Osteocyte (in vitro differentiated cells): ENCODE results near the gene XYLB. TPM values are rescaled to one million over a fixed set of nuclear protein-coding genes. Genes with fewer than 3 reads are reported as not detected.
"Not testable (repeated sequence)": the region's sequence is repeated elsewhere in the genome, so short reads cannot be mapped to it uniquely, and the experiment has no call there.

Source experiments
- DNase-seq: peaks from one replicate; pipeline ENCODE4 v3.0.0; 2021; ENCODE audit warnings: mixed read lengths; ENCODE audit not compliant: unreplicated experiment; ENCODE audit errors: extremely low spot score
- H3K27ac Mint-ChIP-seq: one replicate; pipeline ENCODE4 v1.8.0; 2021; ENCODE audit warnings: mild to moderate bottlenecking, mixed read lengths; ENCODE audit not compliant: unreplicated experiment
- H3K27me3 Mint-ChIP-seq: one replicate; pipeline ENCODE4 v1.8.0; 2021; ENCODE audit warnings: mixed read lengths; ENCODE audit not compliant: unreplicated experiment
- H3K36me3 Mint-ChIP-seq: one replicate; pipeline ENCODE4 v1.8.0; 2021; ENCODE audit warnings: mixed read lengths; ENCODE audit not compliant: unreplicated experiment
- H3K4me1 Mint-ChIP-seq: one replicate; pipeline ENCODE4 v1.8.0; 2021; ENCODE audit warnings: mixed read lengths; ENCODE audit not compliant: unreplicated experiment
- H3K4me3 Mint-ChIP-seq: one replicate; pipeline ENCODE4 v1.8.0; 2021; ENCODE audit warnings: mild to moderate bottlenecking, moderate library complexity, mixed read lengths; ENCODE audit not compliant: unreplicated experiment
- H3K9me3 Mint-ChIP-seq: one replicate; pipeline ENCODE4 v1.8.0; 2021; ENCODE audit warnings: mixed read lengths; ENCODE audit not compliant: unreplicated experiment
- CTCF ChIP-seq: fragments of 200-600 bp; sonication (generic); IDR thresholded peaks from 2 replicates; pipeline ENCODE4 v1.5.0; 2021; ENCODE audit warnings: antibody characterized with exemption, mild to moderate bottlenecking, moderate library complexity
- long read RNA-seq: library from polyadenylated mRNA; unstranded; transcript quantifications from one replicate; pipeline ENCODE4 v2.0.0, GENCODE V29; 2021
- total RNA-seq: library from RNA; stranded (reverse); gene quantifications from 2 replicates; pipeline ENCODE4 v1.2.1, GENCODE V29; 2021

The XYLB gene
- total RNA-seq: 6.3 and 8.5 TPM in 2 replicates
- long read RNA-seq, partial matches to known transcripts: 0 of 12 reads
- long read RNA-seq, other reads (novel, unspliced or antisense): 11 of 12 reads

- Mint-ChIP-seq H3K4me1 (peaks cover 8% of the 10 kb centered on the region), H3K9me3 (no peaks in the 10 kb centered on the region), H3K36me3 (no peaks in the 10 kb centered on the region), H3K4me3 (peak within 1 kb of the TSS; percentile 69), H3K27me3 (no peaks in the 10 kb centered on the region), H3K27ac (peak within 1 kb of the TSS; percentile 55)
- DNase-seq: peak; percentile 94
- peak; percentile 87 for TF ChIP-seq CTCF
Measured at GRCh38 chr3:38346587-38347410, at the start of gene XYLB. Gene XYLB, plus strand, starts transcription at chr3:38346785. Its CDS starts 84 bp downstream, at chr3:38346869.

- not testable (repeated sequence) for H3K4me1 Mint-ChIP-seq, H3K36me3 Mint-ChIP-seq, DNase-seq, H3K27ac Mint-ChIP-seq, H3K27me3 Mint-ChIP-seq, H3K9me3 Mint-ChIP-seq, H3K4me3 Mint-ChIP-seq
Measured at GRCh38 chr3:38297053-38297452, 49.5 kb upstream of the XYLB start.

- no peaks in the 10 kb centered on the region for H3K9me3 Mint-ChIP-seq
- DNase-seq: peak; percentile 4
- no peak overlapping the region for H3K4me3 Mint-ChIP-seq
- H3K27me3 Mint-ChIP-seq: no peaks in the 10 kb centered on the region
- H3K27ac Mint-ChIP-seq: no peak overlapping the region
- H3K36me3 Mint-ChIP-seq: no peaks in the 10 kb centered on the region
- H3K4me1 Mint-ChIP-seq: no peaks in the 10 kb centered on the region
- no peak for TF ChIP-seq CTCF
Measured at GRCh38 chr3:38297537-38297936, 49.0 kb upstream of the XYLB start.

GRCh38 chr3:38297947-38298711, 48.5 kb upstream of the XYLB start:
- Mint-ChIP-seq H3K9me3 (no peaks in the 10 kb centered on the region), H3K4me3 (no peak overlapping the region), H3K27me3 (no peaks in the 10 kb centered on the region), H3K4me1 (no peaks in the 10 kb centered on the region), H3K27ac (no peak overlapping the region), H3K36me3 (no peaks in the 10 kb centered on the region)
- peak; percentile 44 for DNase-seq
- peak; percentile 55 for TF ChIP-seq CTCF

GRCh38 chr3:38306941-38307340, 39.6 kb upstream of the XYLB start:
- peak; percentile 80 for DNase-seq
- Mint-ChIP-seq H3K9me3 (peaks cover 3% of the 10 kb centered on the region), H3K4me3 (no peak overlapping the region), H3K4me1 (no peaks in the 10 kb centered on the region), H3K27ac (no peak overlapping the region), H3K27me3 (no peaks in the 10 kb centered on the region), H3K36me3 (no peaks in the 10 kb centered on the region)
- TF ChIP-seq CTCF: no peak
